Lower leg skin (tissue), 4 donors: ENCODE measurements around the gene ATP5PD. TPM values are rescaled to one million over a fixed set of nuclear protein-coding genes. Genes with fewer than 3 reads are reported as not detected.

ENCODE experiments used
- DNase-seq, 2 donors: peaks; one replicate each; pipeline ENCODE4 v3.0.0-alpha.2; 2019; ENCODE audit warnings: low spot score in 2 of 2
- H3K4me3 ChIP-seq: fragments of 200-600 bp; sonication (generic); 2 replicates; pipeline ENCODE4 v1.5.1; 2017; ENCODE audit warnings: mild to moderate bottlenecking, low read depth; ENCODE audit not compliant: poor library complexity, severe bottlenecking
- CTCF ChIP-seq, 3 donors: fragments of 450-650 bp; IDR thresholded peaks; one replicate each; pipeline ENCODE4 v1.5.1; 2016; ENCODE audit warnings: antibody characterized with exemption in 3 of 3, mild to moderate bottlenecking in 3 of 3, moderate library complexity in 2 of 3
- POLR2A ChIP-seq, 2 donors: fragments of 450-650 bp; IDR thresholded peaks; one replicate each; pipeline ENCODE4 v1.6.1; 2016 to 2017; ENCODE audit warnings: antibody characterized with exemption in 2 of 2, mild to moderate bottlenecking in 1 of 2, moderate library complexity in 1 of 2
- WGBS, 2 donors: methylation state at CpG; one replicate each; pipeline ENCODE4 v1.1.5; 2018; 5-methylcytosine and 5-hydroxymethylcytosine counted together
- intact Hi-C: fragments of 100-400 bp; cut with DNase I; formaldehyde crosslinking; loops from one replicate; pipeline ENCODE4 v1.15.0; 2023; ENCODE audit warnings: low total_unique reads
- total RNA-seq, 4 donors: library from RNA; depleted of rRNA; stranded (reverse); fragments of >200 nt; gene quantifications; one replicate each; pipeline ENCODE4 v1.1.0, GENCODE V29; 2016

The ATP5PD gene
- total RNA-seq, 4 donors from 2014 or later, result 212 to 298 (median 249) TPM

DNA sequence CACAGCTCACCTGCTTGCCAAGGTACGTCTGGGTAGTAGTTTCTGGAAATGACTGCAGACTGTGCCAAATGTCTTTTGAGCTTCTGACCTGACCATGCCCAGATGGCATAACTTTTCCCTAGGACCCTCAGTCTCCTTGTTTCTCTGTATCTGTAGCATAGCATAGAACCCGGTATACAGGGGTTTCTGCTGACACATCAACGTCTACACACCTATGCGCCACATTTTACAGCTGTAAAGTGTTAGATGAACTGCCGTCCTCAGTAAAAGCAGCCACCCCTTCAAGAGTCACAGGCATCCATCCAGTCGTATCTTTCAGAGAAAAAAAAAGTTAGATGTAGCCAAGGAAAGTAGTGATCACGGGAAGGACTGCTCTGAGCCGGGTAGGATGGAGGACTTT is 17.7 kb upstream of the ATP5PD start:
- 85 to 88% methylated on average over 8 of the region's 8 CpGs for WGBS, 2 donors
- no peak for DNase-seq
- no peak overlapping the region for H3K4me3 ChIP-seq
- intact Hi-C loops, result loop anchor here (10.0 kb wide), 1 partner anchor 110 kb away; no protein-coding TSS in a partner anchor
- no peak for TF ChIP-seq POLR2A (IDR thresholded peaks at IDR 0.05)
- TF ChIP-seq CTCF (IDR thresholded peaks at IDR 0.05), result no peak

- intact Hi-C loops, result loop anchor here (10.0 kb wide), 1 partner anchor 111 kb away; no protein-coding TSS in a partner anchor
- no peak for DNase-seq
- no peak for TF ChIP-seq POLR2A (IDR thresholded peaks at IDR 0.05)
- no peak for TF ChIP-seq CTCF (IDR thresholded peaks at IDR 0.05)
- H3K4me3 ChIP-seq, result no peak overlapping the region
- WGBS, 2 donors, result 93 to 95% methylated on average over 11 of the region's 11 CpGs
These were observed 17.3 kb upstream of the ATP5PD start for GRCh38 chr17:75064040-75064439.

- no peak for DNase-seq
- intact Hi-C loops, result loop anchor here (10.0 kb wide), 1 partner anchor 111 kb away; no protein-coding TSS in a partner anchor
- WGBS, 2 donors, result 83 to 85% methylated on average over 3 of the region's 3 CpGs
- no peak for TF ChIP-seq POLR2A (IDR thresholded peaks at IDR 0.05)
- no peak for TF ChIP-seq CTCF (IDR thresholded peaks at IDR 0.05)
- H3K4me3 ChIP-seq, result no peak overlapping the region
These were observed 16.9 kb upstream of the ATP5PD start for GRCh38 chr17:75063626-75064025.

- H3K4me3 ChIP-seq, result no peak overlapping the region
- no peak for DNase-seq
- intact Hi-C loops, result loop anchor here (10.0 kb wide), 1 partner anchor 112 kb away; no protein-coding TSS in a partner anchor
- 85 to 89% methylated on average over 13 of the region's 13 CpGs for WGBS, 2 donors
- TF ChIP-seq POLR2A (IDR thresholded peaks at IDR 0.05) (no peak), CTCF (IDR thresholded peaks at IDR 0.05) (no peak)
These were observed 16.4 kb upstream of the ATP5PD start for GRCh38 chr17:75063201-75063600.

- intact Hi-C loops, result loop anchor here (10.0 kb wide), 1 partner anchor 113 kb away; no protein-coding TSS in a partner anchor
- WGBS, 2 donors, result 85 to 86% methylated on average over 8 of the region's 8 CpGs
- TF ChIP-seq CTCF (IDR thresholded peaks at IDR 0.05) (no peak), POLR2A (IDR thresholded peaks at IDR 0.05) (no peak)
These were observed 14.8 kb upstream of the ATP5PD start for GRCh38 chr17:75061618-75062017.

GRCh38 chr17:75061055-75061438 is 14.3 kb upstream of the ATP5PD start:
- no peak overlapping the region for H3K4me3 ChIP-seq
- WGBS, 2 donors, result 95 to 96% methylated on average over 10 of the region's 10 CpGs
- no peak for TF ChIP-seq POLR2A (IDR thresholded peaks at IDR 0.05)
- no peak for TF ChIP-seq CTCF (IDR thresholded peaks at IDR 0.05)
- no peak for DNase-seq
- intact Hi-C loops, result loop anchor here (10.0 kb wide), 1 partner anchor 114 kb away; no protein-coding TSS in a partner anchor

More at GRCh38 chr17:75061618-75062017, 14.8 kb upstream of the ATP5PD start:
- no peak overlapping the region for H3K4me3 ChIP-seq
- no peak for DNase-seq
